ENCODE data around the gene CD99L2. TPM values are rescaled to one million over a fixed set of nuclear protein-coding genes. Genes with fewer than 3 reads are reported as not detected.

Gene CD99L2
- total RNA-seq, 8 experiments from 2014 or later = 21.2 to 86.8 (median 44.1) TPM

DNA sequence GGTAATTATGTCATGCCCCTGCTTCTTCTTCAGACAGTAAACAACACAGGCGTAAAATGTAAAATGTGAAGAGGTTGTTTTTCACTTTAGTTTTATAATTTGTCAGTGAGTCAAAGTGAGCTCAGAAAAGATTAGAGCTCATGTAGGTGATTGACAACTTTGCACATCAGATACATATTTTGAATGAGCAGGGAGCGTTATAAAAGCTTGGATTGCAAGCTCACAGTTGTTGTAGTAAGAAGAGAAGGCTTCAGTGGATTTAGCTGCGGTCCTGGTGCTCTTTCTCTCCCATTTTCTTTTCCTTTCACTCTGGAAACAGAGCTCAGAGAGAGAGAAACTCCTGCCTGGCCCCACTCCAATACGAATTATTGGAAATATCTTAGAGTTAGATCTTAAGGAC is 178.8 kb downstream of the CD99L2 start:
- H3K4me3 ChIP-seq = no peak overlapping the region

More for the DNA sequence above, 178.8 kb downstream of the CD99L2 start:
- in situ Hi-C loops (cut with MboI; ENCODE audit: low pct_unique_long_range_greater_than_20kb in 2 of 9, low sequenced_read_pairs in 9 of 9, unreplicated experiment in 9 of 9) = no loop called here
- WGBS, 10 experiments = 22 to 90% (median 66%) methylated on average over 1 to 3 of the region's 4 CpGs; no CpG with 5 or more reads in 4 of the 10 experiments
- Histone ChIP-seq H3K4me1 (replicated peaks in 1 of 2) (no peaks in the 10 kb centered on the region), H3K27ac (no peak overlapping the region)
- ATAC-seq (replicated peaks in 6 of 8) = no peak

Other genes with a start within 250 kb of the CD99L2 start
- gene MTMR1, start 205.3 kb downstream of the CD99L2 start, total RNA-seq = 10 to 100 TPM in 7 of 8 experiments, 1 to 10 TPM in 1; 9.4 to 28.2 (median 15.3) TPM
- 100 to 1,000 TPM in 1 of 8 experiments, 10 to 100 TPM in 6, 1 to 10 TPM in 1; 3.9 to 171 (median 51.4) TPM for gene HMGB3, start 84.7 kb upstream of the CD99L2 start, total RNA-seq

Data from motor neuron (in vitro differentiated cells).